GM21381 (cell line): ENCODE results near the gene ST8SIA2.

Experiments
- ATAC-seq: cut with Tn5 transposase; IDR thresholded peaks from one replicate; pipeline ENCODE4 v1.9.1; 2021; ENCODE audit warnings: mild to moderate bottlenecking, moderate library complexity; ENCODE audit not compliant: unreplicated experiment

ST8SIA2 gene

DNA sequence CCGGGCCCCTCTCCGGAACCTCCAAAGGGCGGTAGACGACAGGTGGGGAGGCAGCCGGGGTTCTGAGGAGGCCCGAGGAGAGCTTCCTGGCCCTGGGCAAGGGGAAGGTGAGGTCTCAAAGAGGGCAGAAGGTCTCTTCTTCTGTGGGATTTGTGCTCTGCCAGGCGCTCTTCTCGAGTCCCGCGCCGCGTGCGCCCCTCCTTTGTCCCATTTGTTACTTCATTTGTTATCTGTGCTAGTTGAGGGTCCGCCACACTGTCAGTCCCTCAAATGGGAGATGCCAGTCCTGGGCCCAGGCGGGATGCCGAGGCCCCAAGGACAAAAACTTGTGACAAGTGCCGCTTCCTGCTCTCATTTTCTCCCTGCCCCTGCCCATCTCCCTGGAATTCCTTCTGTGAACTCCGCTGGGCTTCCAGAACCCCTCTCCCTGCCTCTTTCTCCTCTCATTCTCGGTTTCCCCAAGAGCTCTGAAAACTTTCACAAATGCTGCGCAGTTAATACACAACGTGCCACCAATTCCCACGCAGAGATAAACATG lies 1.5 kb downstream of the ST8SIA2 start:
- ATAC-seq: no peak

DNA sequence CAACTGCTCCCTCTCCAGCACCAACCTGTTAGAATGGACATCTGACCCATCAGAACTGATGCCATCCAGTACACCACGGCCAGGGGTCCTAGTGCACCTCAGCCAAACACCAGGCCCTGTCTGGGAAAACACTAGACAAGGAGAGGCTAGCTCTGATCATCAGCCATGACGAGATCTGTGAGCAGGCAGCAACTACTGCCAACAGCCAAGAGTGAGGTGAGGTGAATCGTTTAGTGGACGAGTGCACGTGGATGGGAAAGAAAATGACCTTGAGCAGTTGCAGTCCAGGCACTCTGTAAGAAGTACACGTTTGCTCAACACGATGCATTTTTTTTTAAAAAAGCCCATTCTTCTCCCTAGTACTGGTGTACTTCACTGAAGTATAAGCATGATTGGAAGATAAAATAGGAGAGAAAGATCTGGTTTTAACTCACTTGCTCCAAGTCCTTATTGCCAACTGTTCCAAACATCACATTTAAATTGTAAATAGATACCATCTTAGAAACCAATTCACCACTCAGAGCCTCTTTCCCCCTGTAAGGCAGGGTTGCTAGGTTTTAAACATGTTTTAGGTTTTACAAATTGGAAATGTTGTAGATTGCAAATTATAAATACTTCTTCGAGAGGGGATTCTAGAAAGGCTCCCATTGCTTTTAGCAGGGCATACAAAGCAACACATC lies 5.7 kb downstream of the ST8SIA2 start:
- ATAC-seq: no peak

DNA sequence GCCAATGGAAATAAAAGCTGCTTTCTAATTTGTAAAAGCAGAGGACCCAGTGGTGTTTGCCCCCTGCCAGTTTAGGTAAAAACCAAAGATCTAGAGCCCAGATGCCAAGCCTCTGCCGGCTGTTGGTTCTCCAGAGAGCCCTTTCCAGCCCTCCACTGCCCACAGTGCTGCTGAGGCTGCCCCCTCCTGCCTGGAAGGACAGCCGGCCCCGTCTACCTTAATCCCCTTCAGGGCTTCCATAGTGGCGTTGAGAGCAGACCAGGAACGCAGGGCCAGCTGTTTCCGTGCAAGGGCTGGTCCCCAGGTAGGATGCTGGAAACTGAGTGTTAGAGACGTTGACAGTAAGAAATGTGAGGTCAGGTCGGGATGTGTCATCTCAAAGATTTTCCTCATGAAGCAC lies 6.9 kb downstream of the ST8SIA2 start:
- no peak for ATAC-seq

DNA sequence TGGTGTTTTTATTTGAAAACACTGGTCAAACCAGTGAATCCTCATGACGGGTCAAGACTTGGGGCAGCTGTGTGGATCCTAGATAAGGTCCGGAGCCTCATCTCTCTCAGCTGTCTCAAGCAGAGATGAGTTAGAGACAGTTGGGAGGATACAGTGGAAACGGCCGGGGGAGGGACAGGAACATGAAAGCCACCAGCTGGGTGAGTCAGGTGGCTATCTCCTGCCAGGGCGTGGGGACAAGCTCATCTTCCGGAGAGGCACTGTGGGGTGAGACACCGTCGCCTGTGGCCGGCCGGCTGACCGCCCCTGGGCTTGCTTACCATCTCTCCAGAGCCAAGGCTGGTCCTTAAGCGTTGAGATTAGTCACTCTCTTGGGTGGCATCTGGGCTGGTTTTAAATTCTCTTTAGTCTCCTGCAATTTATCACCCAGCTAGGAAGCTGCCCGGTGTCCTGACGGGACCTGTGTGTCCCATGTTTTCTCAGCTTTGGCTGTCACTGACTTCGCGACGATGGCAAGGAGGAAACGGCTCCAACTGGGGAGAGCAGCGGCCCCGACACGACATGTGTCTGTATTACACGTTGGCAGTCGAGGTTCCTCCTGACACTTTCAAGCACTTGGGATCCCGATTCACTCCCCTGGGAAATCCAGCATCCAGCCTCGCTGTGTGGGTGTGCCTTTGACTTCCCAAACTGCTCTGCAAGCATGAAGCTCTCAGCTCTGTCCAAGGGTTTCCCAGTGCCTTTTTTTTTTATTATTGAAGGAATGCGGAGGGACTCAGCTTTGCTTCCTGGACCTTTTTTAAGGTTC lies 7.5 kb downstream of the ST8SIA2 start:
- no peak for ATAC-seq

DNA sequence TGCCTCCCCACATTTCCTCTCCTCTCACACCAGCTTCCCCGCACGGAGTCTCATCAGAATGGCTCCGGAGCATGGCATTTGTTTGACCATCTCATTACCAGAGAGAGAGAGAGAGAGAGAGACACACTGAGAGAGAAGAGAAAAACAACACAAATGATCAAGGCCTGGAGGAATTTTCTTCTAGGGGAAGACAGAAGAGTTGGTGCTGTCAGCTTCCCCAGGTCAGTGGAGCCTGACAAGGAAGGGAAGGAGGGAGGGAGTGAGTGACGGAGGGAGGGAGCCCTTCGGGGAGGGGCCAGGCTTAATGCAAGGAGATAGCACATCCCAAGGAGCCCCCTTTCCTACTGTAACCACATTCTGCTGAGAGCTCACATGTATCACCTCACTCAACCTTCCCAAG lies 9.1 kb downstream of the ST8SIA2 start:
- no peak for ATAC-seq

DNA sequence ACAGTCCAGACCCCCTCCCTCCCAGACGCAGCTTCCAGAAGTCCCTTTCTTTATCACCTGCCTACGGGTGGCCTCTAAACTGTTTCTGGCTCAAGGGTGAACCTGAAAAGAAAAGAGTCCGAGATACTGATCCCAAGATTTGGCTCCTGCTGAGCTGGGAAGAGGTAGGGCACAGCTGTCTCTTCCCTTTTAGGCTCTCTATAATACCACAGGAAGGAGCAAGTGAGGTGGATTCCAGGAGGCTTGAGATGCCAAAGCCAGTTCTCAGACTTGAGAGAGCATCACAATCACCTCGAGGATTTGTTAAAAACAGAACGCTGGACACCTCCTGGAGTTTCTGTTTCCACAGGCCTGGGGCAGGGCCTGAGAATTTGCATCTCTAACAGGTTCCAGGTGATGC lies 12.3 kb downstream of the ST8SIA2 start:
- ATAC-seq: no peak

DNA sequence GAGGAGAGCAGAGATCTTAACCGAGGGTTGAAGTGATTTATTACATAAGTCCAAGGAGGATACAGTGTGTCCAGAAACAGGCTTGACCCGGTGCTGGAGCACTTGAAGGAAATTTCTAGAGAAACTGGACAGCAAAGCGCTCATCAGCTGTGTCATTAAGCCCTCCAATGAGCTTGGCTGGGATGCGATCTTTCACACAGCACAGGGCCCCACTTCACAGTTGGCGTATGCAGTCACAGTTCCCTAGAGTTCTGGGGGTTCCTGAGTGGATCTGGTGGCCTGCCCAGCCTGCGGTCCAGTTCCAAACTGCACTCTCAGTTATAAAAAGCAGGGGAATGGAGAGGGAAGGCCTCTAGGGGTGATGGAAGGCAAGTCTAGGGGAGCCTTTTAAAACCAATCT lies 13.6 kb downstream of the ST8SIA2 start:
- no peak for ATAC-seq

DNA sequence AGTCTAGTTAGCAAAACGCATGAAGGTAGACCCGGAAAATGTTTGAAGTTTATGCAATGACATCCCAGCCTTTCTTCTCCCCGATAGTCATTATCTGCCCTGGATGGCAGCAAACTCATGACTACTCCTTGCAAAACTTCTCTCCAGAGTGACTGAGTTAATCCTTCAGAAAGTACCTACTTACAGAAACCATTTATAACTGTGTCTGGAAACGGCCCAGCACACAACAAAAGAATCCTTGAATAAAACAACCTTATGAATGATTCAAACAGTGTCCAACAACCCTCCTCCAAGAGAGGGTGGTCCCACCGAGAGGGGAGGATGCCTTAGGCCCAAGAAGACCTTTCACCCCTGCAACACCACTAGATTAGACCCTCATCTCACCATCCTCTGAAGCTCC lies 14.2 kb downstream of the ST8SIA2 start:
- ATAC-seq: no peak

DNA sequence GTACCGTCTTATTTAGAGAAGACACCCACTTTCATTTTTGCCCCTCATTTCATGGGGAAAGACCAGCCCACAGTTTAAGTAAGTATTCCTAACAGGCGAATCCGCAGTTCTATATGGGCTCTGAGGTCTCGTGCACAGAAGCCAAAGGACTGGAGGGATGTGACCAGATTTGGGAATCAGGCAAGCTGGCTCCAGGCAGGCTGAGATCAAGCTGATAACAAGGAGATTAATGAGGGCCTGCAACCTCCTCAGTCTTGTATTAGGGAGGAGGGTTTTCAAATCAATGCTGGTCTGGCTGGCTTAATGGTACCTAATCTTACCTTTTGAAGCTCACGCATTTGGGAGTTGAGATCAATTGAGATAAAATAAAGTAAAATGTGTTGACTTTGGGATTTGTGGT lies 15.3 kb downstream of the ST8SIA2 start:
- ATAC-seq: no peak

DNA sequence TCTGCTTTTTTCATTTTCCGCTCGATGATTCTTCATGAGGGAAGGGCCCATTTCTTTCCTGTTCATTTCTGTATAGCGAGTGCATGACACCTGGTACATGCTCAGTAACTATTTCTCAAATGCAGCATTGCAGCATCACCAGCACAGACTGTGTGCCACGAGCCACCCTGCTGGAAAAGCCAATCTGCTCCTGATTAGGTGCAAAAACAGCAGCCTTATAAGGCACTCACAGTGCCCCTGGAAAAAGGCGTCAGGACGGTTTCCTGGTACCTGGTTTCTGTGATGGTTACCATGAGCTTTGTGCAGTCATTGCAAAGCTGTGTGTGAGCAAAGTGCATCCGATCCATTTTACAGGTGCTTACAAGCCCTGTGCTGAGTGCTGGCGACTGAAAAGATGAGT lies 15.8 kb downstream of the ST8SIA2 start:
- no peak for ATAC-seq

DNA sequence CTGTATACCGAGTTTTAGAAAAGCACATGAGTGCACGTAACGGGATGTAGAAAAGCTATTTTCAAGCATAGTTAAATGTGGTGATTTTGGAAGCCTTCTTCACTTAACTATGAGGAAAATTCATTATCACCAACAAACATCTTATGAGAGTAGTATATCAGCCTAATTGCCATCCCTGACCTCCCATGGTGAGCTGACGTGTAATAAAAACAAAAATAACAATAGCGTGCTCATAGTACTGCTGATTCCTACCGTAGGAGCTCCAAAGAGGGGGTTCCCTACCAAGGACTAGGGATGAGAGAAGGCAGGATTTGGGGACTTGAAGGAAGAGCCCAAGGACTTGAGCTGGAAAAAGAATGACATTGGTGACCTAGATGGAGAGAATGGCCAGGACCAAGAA lies 16.9 kb downstream of the ST8SIA2 start:
- ATAC-seq: no peak

DNA sequence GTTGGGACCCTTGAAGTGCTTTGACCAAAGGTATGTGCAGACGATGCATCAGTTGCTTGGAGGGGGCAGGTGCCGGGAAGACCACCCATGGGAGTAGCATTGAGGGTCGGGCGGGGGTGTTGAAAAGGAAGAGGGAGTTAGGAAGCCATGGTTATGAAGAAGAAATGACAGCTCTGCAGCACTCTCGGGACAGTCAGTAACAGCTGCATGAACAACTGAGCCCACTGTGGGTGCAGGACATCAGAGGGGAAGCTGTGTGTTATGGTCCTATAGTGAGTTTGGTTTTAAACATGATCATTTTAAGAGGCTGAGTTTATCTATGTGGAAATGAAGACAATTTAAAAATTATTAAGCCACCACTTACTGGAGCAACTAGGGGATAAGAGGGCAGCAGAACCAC lies 17.6 kb downstream of the ST8SIA2 start:
- ATAC-seq: no peak

DNA sequence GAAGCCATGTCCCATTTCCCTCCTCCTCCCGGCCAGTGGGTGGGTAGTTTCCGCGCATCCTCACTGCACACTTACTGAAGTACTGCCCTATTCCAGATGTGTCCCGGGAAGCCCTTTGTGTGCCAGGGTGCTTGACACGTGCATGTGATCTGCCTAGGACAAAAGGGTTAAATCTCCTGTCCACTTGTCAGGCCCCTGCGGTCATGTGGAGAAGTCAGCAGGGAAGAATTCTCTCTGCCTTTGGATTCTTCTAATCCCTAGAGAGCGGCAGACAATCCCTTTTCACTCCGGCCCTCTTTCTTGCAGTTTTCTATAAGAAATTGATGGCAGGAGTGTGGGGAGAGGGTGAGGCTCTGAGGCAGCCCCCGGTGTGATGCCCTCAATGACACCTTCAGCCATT lies 19.8 kb downstream of the ST8SIA2 start:
- no peak for ATAC-seq

DNA sequence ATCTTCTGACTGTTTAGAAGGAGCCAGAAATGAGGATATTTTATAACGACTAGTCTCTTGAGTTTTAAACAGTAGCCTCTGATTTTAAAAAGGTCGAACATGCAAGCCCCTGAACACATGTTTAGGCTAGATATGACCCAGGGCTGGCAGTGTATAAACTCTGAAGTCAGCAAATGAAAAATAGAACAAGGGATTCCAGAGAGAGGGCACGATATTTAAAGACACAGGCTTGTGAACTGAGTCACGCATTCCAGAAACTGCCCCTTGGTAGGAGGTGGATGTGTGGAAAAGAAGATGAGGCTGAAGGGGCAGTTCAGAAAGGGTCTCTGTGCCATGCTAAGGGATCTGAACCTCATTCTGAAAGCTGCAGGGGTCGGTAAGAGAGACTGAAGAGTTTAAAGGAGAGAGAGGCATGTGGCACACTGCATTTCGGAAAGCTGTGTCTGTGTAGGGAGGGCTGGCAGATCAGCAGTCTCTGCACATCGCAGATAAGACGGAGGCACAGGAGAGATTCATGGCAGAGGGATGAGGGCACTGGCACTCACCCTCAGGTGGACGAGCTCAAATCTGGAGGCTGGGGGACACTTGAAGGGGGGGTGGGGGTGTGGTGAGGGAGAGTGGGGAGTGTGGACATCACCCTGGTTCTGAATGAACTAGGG lies 22.1 kb downstream of the ST8SIA2 start:
- no peak for ATAC-seq

DNA sequence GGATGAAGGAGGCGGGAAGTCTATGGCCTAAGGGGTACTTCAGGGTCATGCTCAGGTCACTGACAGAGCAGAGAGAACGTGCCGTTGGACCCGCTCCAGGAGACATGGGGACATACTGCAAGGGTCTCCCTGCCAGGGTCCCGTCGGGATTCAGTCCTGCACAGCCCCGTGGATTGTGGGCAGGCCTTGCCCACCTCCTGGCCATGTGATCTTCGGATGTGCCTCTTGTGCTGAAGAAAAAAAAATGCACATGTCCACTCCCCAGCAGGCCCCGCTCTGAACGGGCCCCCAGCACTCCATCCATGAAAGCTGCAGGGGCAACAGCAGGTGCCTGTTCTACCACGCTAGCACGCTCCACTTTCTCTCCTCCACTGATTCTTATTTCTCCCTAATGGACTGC lies 22.9 kb downstream of the ST8SIA2 start:
- no peak for ATAC-seq

DNA sequence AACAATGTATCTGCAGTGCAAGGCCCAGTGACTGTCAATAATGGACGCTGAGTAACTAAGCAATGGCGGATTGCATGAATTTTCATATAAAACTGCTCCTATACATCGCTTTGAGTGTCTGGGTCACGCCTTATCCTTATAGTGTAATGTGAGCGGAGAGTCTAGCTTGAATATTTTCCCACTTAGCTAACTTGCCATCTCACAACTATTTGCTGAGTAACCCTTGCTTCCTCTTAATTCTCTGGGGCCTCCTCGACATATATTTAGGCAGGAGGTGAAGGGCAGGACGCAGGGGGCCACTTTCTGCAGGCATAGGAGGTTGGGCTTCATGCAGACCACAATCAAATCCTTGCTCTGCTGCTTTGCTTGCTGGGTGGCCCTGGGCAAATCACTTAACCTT lies 24.0 kb downstream of the ST8SIA2 start:
- ATAC-seq: no peak

DNA sequence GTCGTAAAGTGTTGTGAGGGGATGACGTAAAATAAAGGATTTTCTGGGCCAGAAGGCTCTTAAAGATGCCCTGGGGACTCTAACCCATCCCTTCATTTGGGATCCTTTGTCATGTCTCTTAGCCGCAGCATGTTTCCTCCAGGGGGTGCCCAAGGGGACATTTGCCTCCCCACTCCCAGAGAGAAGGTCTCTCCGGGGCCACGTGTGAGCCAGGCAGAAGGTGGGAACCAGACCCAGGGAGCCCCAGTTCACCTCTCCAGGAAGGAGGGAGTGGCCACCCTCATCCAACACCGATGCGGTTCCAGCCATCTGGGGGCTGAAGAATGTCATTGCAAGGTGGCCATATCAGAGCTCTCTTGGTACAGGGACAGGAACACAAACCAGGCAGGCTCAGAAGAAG lies 25.2 kb downstream of the ST8SIA2 start:
- no peak for ATAC-seq

DNA sequence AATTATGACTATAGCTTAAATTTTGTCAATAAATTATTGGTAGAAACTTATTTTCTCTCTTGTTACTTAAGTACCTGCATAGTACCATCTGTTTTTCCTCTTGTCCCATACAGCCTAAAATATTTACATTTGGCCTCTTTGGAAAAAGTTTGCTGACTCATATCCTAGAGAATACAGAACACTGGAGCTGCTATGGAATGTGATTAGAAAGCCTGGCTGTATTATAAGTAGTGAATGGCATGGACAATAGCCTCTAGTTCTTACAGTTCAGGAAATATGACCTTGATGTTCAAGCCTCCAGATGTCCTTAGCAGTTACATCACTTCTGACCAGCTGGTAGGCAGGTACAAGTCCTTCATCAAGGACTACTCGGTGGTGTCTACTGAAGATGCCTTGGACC lies 28.3 kb downstream of the ST8SIA2 start:
- no peak for ATAC-seq

DNA sequence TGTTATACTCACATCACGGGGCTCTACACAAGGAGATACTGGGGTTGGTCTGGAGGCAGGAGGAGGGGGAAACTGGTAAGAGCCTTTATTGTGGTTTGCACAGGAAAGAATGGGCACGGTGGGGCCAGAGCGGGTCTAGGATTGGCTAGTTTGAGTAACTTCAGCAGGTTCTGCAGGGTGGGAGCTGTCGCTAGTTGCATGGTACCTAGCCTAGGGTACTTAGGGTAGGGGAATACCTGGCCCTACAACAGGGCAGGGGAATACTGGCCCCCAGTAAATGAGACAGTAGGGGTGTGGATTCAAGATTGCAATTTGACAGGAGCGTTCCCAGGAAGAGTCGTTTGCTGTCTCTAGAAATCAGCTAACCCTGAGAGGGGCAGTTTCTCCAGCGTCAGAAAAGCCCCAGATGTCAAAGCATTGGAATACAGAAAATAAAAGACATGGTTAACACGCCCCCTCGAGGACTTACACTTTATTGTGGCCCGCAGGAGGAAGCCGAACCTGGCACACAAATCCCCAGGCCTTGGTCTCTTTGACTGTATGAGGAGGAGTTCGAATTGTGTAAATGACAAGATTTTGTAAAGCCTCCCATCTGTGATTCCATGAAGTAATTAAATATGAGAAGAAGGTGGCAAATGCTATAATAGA lies 32.0 kb downstream of the ST8SIA2 start:
- no peak for ATAC-seq

DNA sequence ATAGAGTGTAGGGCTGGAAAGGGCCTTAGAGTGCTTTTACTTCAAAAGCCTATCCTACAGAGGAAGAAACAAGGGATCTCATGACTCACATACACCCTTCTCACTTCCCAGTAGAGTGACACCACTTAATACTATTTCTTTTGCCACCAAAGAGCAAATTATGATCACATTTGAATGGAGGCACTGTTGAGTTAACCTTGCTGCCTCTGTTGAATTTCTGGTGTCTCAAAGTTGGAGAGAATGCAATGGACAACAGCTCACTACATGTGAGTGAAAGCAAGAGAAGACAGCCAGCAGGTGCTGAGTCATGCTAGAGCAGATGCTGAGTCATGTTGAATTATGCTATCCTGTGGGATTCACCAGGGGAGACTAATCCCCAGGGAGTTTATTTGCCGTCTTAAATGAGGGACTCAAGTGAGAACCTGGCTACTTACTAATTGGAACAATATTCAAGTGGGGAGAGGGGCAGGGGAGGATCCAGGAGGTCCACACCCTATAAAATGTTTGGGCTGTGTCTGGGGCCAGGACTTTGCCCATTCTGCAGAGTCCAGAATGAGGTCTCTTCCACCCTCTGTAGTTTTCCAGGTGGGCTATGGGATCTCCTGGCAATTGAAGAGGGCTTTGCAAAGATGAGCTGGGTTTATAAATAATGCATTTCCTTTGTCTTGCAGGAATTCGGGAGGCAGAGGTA lies 35.8 kb downstream of the ST8SIA2 start:
- ATAC-seq: no peak

DNA sequence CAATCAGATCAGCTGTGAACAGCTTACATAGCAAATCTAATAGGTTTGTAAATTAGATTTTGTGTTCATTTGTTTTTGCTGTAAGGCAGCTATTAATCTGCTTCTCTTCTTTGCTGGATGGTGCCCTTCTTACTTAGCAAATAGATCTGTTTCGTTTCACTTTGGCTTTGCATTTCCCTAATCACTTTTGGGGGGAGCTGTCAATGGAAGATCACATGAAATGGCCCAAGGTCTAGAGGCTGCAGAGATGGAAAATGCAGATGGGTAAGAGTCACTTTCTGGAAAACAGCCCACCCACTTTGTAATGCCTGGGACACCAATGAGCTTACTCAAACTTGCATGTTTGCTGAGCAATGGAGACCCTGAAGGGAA lies 36.4 kb downstream of the ST8SIA2 start:
- ATAC-seq: no peak
